HG03066 (cell line): ENCODE data around the gene CLSTN2.

Source experiments
- ATAC-seq: cut with Tn5 transposase; IDR thresholded peaks from one replicate; pipeline ENCODE4 v1.9.1; 2021; ENCODE audit warnings: low read depth; ENCODE audit not compliant: unreplicated experiment

Gene CLSTN2

DNA sequence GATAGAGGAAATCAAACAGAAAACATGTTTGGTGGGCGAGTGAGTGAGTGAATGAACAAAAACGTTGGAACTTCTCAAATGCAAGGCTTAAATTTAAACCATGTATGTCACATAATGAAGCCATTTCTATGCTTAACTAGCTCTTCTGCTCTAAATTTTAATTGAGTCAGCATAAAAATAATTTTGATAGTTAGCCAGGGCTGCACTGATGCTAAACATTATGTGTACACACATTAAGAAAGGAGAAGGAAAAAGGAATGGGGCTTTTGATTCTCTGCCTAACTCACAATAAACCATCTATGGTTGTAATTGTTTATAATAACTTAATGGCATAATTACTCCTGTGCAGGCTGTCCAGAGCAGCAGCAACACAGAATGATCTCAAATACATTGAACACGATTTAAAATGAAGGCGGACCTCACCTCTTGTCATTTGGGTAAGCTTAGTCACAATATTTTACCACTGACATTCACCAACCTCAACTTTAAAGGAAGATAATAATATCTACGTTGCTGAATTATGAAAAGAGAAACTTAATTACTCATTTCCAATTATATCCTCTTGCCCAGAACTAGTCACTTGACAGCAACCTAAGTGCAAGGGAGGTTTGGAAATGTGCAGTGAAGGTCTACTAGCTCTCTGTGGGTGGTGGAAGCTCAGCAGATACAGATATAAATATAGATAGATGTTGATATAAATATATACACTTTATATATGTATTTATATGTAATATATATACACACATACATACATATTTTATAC lies 424.4 kb downstream of the CLSTN2 start:
- no peak for ATAC-seq

DNA sequence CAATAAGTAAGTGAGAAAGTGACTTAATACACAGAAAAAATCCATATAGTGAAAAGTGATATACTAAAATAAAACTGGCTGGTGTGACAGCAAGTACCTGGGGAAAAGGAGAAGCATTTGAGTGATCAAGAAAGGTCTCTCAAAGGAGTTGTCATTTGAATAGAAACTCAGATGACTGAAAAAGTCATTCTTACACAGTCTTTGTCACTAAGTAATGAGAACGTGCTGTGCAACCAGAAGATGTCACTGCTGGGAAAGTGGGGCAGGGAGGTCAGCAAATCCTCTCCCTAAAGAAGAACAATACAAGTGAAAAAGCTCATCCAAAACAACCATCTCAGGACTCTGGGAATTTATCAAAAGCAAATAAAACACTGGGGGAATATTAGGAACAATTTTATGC lies 425.3 kb downstream of the CLSTN2 start:
- ATAC-seq = no peak

DNA sequence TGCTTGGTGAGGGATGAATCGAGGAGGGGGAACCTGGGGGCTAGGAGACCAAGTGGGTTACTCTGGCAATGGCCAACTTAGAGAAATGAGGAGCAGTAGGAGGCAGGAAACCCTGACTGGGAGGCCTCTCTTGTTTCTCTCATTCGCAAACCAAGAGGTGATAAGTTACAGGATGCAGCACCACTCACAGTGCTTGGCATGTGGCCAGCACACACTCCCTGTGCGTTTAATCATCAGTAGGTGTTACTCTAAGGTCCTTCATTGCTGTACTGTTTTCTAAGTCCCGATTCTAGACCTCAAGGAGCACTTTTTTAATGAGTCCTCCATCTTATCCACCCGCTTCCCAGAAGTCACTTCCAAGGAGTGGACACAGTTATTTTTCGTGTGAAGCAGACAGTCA lies 428.8 kb downstream of the CLSTN2 start:
- no peak for ATAC-seq

DNA sequence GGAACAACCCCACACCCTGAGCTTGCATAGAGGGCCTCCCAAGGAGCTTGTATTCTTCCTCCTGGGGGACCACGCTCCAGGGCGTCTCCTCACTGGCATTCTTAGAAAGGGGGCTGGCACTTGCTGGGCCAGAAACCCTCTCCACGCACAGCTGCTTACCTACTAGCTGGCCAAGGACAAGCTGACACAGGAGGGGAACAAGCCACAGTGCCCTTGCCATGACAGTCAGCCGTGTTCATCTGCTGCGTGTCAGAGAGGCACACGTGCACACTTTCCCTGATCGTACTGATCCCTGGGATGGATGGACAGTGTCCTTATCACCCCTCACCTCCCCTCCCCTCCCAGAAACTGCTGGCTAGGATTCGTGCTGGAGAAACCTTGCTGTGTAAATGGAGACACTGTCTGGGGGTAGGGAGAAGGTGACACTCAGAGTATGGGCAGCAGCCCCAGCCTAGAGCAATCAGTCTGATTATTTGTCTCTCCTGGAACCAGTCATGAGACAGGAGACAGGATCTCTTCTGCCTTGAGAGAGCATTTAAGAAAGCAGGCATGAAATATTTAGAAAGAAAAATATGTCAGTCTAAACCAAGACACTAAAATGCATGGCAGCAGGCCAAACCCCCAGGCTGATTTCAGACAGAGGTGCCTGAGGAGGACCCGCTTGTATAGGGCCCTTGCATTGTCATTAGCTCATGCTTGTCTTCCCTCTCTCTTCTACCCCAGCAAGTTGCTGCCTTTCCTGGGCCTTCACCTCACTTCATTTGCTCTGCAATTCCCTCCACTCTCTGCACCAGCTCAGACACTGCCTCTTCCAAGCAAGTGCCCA lies 431.1 kb downstream of the CLSTN2 start:
- no peak for ATAC-seq

DNA sequence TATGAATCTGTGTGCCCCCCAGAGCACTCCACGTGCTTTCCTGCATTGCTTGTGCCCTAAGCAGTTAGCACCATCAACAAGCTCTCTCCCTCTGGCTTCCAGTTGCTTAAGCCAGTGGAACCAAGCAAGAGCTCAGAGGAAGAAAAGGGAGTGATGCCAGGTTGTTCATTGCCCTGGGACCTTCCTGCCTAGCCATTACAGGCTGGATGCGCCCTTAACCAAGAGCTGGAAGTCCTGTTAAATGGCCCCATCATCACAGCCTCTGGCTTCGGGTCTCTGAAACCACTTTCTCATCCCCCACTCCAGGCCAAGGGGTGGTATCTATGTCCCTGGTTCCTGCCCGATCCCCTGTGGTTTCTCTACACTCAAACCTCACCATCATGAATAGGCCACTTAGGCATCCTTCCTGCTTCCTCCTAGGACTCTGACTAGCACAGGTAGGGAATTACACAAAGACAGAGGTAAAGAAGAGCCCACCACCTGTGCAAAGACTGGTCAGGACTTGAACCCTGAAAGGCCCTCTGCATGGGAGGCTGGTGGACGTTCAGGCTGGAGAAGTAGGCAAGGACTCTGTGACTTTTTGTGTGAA lies 433.3 kb downstream of the CLSTN2 start:
- no peak for ATAC-seq

DNA sequence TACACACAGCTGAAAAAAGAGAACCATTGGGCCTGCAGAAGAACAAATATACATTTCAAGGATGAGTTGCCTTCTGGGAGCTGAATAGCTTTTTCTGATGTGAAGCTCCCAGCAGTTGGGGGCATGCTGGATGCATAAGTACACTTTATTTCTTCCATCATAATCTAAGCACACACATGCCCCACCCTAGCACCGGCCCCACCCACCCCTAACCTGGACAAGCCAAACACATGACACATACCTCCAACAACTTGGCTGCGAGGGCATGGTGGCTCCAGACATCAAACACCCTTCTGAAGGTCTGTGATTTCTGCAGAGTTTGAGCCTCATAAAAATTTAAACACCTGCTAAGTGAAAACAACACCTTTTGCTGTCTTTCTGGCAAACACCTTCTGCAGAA lies 435.7 kb downstream of the CLSTN2 start:
- ATAC-seq = no peak

DNA sequence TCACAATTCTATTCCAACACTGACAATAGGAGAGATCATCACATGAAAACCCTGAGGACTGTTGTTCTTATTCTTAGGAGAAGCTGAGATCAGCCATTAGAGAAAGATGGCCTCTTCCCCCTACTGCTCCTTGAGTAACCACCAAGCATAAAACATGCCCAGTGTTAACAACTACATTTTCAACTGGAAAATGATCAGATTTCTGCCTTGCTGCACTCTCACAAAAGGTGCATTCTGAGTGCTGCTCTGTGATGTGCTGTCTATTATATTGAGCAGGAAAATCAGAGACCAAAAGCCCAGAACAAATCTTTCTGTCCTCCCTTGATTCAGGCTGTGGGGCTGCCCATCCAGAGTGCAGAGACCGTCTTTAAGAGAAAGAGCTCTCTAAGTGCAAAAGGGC lies 438.2 kb downstream of the CLSTN2 start:
- no peak for ATAC-seq

DNA sequence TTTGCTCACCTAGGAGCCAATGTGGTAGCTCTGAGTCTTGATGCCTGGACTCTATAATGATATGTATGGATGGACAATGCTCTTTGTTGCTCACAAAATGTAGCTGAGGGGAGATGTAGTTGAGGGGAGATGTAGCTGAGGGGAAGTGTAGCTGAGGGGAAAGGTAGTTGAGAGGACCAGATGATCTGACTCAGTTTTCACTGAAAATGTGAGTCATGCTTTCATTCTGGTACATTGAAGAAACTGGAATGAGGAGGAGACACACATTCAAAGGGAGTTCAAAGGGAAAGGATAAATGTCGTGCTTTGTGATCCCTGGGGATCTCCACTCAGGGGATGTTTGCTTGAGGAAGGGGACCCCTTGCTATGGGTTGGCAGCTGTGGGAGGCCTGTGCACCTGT lies 440.0 kb downstream of the CLSTN2 start:
- no peak for ATAC-seq

DNA sequence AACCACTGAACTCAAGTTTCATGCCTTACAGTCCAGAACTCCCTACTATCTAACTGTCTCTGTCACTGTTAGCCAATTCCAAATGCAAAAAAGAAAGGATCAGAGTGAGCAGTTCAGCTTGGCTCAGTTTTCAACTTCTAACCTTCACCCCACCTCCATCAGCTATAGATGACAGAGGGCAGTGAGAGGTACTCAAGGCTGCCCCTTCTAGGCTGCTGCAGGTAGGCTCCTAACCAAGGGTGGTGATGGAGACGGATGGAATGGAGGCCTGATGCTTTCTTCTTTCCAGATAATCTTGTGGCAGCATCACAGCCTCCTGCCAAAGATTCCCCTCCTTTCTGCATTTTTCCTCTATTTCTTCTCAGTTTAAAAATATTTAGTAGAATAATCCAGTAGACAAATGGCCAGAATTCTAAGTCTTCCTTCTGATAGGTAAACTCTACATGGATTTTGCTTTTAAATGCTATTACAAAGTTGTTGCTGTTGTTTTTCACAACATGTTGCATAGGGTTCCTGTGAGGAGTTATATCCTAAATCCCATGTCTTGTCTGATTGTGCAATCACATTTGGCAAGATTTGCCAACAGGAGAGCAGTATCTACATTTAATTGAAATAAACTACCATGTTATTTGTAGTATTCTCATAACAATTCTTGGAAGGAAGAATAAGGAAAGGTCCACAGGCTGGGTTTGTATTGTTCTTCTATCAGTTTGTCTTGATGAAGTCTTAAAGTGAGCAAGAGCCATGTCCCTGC lies 441.3 kb downstream of the CLSTN2 start:
- no peak for ATAC-seq

DNA sequence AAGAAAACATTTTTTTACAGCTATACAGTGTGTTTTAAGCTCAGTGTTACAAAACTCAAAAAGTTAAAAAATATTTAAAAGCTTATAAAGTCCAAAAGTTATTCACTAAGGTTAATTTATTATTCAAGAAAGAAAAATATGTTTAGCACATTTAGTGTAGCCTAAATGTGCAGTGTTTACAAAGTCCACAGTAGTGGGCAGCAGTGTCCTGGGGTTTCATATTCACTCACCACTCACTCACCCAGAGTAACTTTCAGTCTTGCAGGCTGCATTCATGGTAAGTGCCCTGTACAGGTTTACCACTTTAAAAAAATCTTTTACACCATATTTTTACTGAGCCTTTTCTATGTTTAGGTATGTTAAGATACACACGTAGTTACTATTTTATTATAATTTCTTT lies 442.7 kb downstream of the CLSTN2 start:
- no peak for ATAC-seq

DNA sequence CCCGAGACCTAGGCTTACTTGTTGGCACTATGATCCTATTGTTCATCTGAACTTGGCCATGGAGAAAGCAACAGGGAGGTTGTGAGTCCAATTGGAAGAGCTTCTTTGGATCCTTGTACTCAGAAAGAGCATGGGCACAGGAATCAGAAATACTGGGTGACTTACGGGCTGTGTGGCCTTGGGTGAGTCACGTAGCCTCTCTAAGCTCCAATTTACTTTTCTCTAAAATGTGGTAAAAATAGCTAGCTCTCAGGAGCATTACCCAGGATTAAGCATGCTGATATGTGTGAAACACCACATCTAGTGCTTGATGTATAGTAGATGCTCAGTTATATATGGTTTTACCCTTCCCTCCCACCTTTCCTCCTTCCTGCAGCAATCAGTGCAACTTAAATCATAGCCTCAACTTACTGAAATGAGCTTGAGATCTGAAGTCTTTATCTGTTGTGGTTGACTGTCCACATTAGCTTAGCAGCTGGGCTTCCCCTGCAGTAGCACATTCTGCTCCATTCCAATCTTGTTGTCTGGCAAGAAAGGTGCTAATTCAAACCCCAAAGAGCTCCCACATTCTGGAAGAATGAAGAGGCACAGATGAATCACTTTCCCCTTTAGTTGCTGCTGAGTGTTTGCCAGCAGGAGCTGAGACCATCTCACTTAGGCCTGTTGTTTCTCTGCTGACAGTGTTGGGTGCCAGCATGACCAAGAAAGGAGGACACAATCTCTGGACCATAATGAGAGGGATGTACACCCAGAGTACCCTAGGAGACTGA lies 443.8 kb downstream of the CLSTN2 start:
- ATAC-seq = no peak

DNA sequence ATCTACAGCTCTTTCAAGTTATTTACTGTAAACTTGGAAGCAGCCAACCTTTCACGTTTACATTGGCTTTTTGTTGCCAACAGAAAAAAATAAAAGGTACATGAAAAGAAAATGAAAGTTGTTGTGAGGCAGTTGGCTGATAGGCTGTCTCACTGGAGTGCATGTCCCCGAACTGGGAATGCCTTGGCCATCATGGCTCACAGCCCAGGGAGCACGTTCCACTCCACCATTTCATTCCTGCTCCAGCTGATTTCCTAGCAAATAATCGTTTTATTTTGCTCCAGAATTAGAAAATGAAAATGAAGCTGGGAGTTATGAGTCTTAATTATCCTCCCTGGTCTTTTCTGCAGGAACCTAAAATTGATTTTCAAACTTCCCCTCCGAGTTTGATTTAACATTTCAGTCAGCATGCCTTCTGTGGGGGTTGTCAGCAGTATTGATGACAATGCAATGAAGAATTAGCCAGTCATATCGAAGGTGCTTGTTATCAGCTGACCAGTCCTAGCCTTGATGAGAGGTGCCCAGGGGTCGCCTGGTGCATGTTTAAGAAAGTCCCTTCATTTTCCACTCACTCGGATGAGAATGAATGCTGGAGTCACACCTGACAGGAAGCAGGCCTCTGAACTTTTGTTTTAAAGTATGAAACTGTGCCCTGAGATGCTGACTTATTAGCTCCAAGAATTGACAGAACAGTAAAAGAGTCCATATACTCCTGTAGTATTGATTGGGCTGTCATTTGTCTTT lies 449.2 kb downstream of the CLSTN2 start:
- ATAC-seq = no peak

DNA sequence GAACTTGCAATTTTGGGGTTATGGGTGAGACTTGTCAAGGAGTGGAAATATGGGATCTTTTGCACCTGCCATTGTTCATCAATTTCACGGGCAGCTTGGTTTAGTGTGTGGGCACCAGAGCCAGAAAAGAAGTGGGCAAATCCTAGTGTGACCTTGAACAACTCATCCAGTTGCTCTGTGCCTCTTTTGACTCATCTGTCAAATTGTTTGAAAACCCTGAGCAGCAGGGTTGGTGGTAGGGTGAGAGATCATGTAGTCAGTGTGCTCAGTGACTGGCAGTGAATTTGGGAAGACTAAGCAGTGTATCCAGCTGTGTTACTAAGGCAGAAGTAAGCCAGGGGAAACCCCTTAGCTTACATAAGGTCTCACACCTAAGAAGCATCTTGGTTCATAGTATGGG lies 449.9 kb downstream of the CLSTN2 start:
- ATAC-seq = no peak

DNA sequence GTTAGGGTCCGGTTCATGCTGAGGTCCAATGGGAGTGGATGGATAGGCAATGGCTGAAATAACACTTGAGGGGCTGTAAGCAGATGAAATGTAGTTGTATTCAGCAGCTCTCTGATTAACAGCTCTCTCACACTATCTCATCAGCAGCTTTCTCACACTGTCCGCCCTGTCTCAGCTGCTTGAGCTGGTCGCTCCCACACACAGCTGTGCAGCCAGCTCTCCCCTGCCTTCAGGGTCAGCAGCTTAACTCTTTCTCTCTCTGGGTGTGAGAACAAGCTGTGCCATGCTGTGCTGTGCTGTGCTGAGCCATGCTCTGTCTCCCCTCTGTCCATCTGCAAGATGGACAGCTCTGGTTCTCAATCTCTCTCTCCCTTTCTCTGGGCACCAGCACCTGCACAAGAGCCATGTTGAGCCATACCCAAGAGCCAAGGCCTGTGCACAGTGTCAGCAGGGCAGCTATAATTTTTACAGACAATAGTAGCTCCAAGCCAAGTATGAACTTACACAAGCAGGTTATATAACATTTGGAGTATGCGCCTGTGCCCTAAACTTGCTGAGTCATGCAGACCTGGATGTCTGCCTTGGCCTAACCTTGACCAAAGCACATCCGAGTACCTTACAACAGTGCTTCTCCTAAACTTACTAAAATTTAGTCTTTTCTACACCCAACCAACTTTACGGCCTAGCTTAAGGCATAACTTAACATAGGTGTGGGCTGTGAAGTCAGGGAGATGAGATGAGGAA lies 451.5 kb downstream of the CLSTN2 start:
- ATAC-seq = no peak

DNA sequence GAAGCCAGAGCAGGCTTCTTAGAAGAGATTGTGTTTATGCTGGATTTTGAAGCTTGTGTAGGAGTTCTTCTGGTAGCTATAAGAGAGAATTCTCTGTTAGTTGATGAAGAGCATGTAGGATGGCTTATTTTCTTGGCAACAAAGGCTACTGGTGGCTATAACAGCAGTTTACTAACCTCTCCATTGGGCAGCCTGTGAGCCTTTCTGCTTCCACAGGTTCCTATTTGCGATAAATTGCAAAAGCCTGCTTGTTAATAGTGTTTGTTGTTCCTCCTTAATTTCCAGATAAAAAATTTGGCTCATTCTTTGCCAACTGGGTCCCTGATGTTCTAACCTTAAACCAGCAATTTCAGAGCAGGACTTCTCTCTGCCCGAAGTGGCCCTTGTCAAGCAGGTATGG lies 452.3 kb downstream of the CLSTN2 start:
- ATAC-seq = no peak

DNA sequence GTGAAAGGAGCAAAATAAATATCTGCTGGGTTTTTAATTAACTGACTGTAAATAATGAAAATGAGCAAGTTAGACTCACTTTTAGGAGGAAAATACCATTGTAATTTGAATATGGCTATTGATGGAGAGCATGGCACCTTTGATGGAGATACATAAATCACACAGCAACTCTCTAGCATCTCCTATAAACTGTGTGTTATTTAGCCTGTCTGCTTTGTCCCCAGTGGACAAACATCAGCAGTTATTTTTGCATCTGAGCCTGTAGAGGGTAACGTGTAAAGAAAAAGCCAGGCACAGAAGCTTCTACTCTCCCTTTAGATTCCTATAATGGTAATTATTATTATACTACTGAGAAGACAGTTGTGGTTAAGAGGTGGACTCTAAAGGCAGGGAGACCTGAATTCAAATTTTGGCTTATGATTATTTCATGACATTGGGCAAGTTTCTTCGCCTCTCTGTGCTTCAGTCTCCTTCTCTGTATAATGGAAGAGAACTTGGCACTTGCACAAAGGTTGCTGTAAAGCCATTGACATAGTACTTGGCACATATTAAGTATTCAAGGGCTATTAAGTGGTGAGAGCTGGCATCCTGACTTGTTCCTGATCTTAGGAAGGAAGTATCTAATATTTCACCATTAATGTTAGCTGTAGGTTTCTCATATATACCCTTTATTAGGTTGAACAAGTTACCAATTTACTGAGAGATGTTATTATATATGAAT lies 453.4 kb downstream of the CLSTN2 start:
- no peak for ATAC-seq

DNA sequence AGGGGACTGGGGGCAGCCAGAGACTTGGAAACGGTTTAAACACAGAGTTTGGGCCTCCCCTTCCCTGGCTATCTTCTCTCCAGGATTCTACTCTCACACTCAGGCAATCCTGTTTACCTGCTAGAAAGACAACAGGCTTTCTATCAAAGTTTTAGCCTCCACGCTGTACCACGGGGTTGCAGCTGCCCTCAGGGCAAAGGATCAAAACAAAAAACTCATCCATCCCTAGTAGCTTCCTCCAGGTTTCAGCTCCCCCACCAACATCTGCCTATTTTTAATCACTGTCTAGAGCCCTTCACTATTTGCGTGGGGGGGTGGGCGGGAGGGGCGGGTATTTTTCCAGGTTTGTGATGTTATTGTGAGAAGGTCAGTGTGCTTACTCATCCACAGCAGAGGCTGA lies 456.1 kb downstream of the CLSTN2 start:
- ATAC-seq = no peak

DNA sequence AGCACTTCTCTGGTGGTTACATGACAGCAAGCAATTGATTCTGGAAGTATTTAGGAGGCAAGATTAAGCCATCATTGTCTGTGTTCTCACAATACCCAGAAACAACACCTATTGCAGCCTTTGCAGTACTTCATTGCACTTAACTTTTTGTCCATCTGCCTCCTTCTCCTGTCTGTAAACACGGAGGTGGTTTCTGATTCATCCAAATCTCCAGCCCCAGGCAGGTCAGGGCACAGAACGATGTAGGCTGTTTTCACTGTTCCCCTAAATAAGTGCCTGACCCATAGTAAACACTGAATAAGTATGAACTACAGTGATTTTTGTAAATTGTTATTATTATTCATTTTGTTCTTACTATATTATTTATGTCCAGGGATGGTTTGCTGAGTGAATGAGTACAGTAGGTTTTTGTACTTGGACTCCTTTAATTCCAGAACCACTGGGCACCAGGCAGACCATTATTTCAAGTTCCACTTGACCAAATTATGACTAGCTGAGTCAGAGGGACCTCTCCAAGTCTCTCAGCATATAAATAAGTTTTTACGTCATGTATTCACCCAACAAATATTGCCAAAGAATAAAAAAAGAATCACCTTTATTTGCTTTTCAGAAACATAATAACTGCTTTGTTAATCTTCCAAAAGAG lies 459.6 kb downstream of the CLSTN2 start:
- no peak for ATAC-seq
